ENCODE results near the gene GNB2. TPM values are rescaled to one million over a fixed set of nuclear protein-coding genes. Genes with fewer than 3 reads are reported as not detected.

GNB2 gene
- polyA plus RNA-seq, 1 donor (not counting 4 experiments of a cell fraction or from before 2014, with no cell fraction given): 87.2 TPM

- no peak for DNase-seq (ENCODE audit: low read depth, low spot score)
- H3K27ac ChIP-seq (ENCODE audit: control insufficient read depth, insufficient read depth, low read length): no peak overlapping the region
- no peak overlapping the region for H3K4me2 ChIP-seq (ENCODE audit: control insufficient read depth, extremely low read depth, insufficient read depth, low read depth, low read length)
- H3K9me3 ChIP-seq (ENCODE audit: control insufficient read depth, low read depth, low read length): no peaks in the 10 kb centered on the region
- peaks cover 10% of the 10 kb centered on the region for H3K4me1 ChIP-seq (ENCODE audit: control insufficient read depth, extremely low read depth, insufficient read depth, low read length)
- no peaks in the 10 kb centered on the region for H3K9me1 ChIP-seq (ENCODE audit: control insufficient read depth, extremely low read depth, insufficient read depth, low read length)
- dilution Hi-C loops (cut with MboI; ENCODE audit: extremely low pct_ligation_motif_present, low sequenced_read_pairs): no loop called here
- peaks cover 19% of the 10 kb centered on the region for H3K79me2 ChIP-seq (ENCODE audit: control insufficient read depth, insufficient read depth, low read length)
- H3K36me3 ChIP-seq (ENCODE audit: control insufficient read depth in 2 of 2, extremely low read depth in 1 of 2, insufficient read depth in 2 of 2, low read length in 2 of 2): peaks cover 35 to 36% of the 10 kb centered on the region in 2 experiments
- no peak overlapping the region for H3K4me3 ChIP-seq (ENCODE audit: control insufficient read depth in 2 of 3, extremely low read depth in 1 of 3, insufficient read depth in 2 of 3, low read depth in 1 of 3, low read length in 3 of 3)
- H3K9ac ChIP-seq (ENCODE audit: control insufficient read depth, extremely low read depth, insufficient read depth, low read length): no peak overlapping the region
- no peak for FAIRE-seq
- TF ChIP-seq CTCF (optimal IDR thresholded peaks at IDR 0.05 in 1 of 3, IDR thresholded peaks at IDR 0.05 in 1 of 3, conservative IDR thresholded peaks at IDR 0.05 in 1 of 3; ENCODE audit: extremely low read depth in 1 of 3, insufficient read depth in 2 of 3, low read length in 3 of 3) (no peak), EZH2 (IDR thresholded peaks at IDR 0.05; ENCODE audit: low read length) (no peak)
- H3K27me3 ChIP-seq (ENCODE audit: control insufficient read depth, extremely low read depth, insufficient read depth, low read length): no peaks in the 10 kb centered on the region
- no peak overlapping the region for H2AFZ ChIP-seq (ENCODE audit: control insufficient read depth, low read length)
- H4K20me1 ChIP-seq (ENCODE audit: control insufficient read depth, extremely low read depth, insufficient read depth, low read length): peaks cover 3% of the 10 kb centered on the region
Measured at GRCh38 chr7:100680576-100681271, 7.2 kb downstream of the GNB2 start.

- Histone ChIP-seq H3K27ac (ENCODE audit: control insufficient read depth, insufficient read depth, low read length) (no peak overlapping the region), H3K9me3 (ENCODE audit: control insufficient read depth, low read depth, low read length) (no peaks in the 10 kb centered on the region), H4K20me1 (ENCODE audit: control insufficient read depth, extremely low read depth, insufficient read depth, low read length) (peaks cover 3% of the 10 kb centered on the region), H3K27me3 (ENCODE audit: control insufficient read depth, extremely low read depth, insufficient read depth, low read length) (no peaks in the 10 kb centered on the region), H3K36me3 (ENCODE audit: control insufficient read depth in 2 of 2, extremely low read depth in 1 of 2, insufficient read depth in 2 of 2, low read length in 2 of 2) (peaks cover 33 to 34% of the 10 kb centered on the region in 2 experiments), H3K4me3 (ENCODE audit: control insufficient read depth in 2 of 3, extremely low read depth in 1 of 3, insufficient read depth in 2 of 3, low read depth in 1 of 3, low read length in 3 of 3) (no peak overlapping the region), H3K79me2 (ENCODE audit: control insufficient read depth, insufficient read depth, low read length) (peaks cover 15% of the 10 kb centered on the region), H3K4me1 (ENCODE audit: control insufficient read depth, extremely low read depth, insufficient read depth, low read length) (peaks cover 6% of the 10 kb centered on the region), H2AFZ (ENCODE audit: control insufficient read depth, low read length) (no peak overlapping the region), H3K9me1 (ENCODE audit: control insufficient read depth, extremely low read depth, insufficient read depth, low read length) (no peaks in the 10 kb centered on the region), H3K9ac (ENCODE audit: control insufficient read depth, extremely low read depth, insufficient read depth, low read length) (no peak overlapping the region), H3K4me2 (ENCODE audit: control insufficient read depth, extremely low read depth, insufficient read depth, low read depth, low read length) (no peak overlapping the region)
- FAIRE-seq (no peak), DNase-seq (ENCODE audit: low read depth, low spot score) (no peak)
- dilution Hi-C loops (cut with MboI; ENCODE audit: extremely low pct_ligation_motif_present, low sequenced_read_pairs): no loop called here
- no peak for TF ChIP-seq EZH2 (IDR thresholded peaks at IDR 0.05; ENCODE audit: low read length)
Measured at GRCh38 chr7:100681491-100682227, 8.1 kb downstream of the GNB2 start.
